ENCODE results near the gene NKX2-4. TPM values are rescaled to one million over a fixed set of nuclear protein-coding genes. Genes with fewer than 3 reads are reported as not detected.

The NKX2-4 gene
- total and polyA plus RNA-seq, 2 of the 13 experiments (the other 11 are each of a cell fraction or from before 2014, with no cell fraction given) = not detected

GRCh38 chr20:21397341-21398108, at the start of gene NKX2-4 (continued):
- TF ChIP-seq, protein P1, sequence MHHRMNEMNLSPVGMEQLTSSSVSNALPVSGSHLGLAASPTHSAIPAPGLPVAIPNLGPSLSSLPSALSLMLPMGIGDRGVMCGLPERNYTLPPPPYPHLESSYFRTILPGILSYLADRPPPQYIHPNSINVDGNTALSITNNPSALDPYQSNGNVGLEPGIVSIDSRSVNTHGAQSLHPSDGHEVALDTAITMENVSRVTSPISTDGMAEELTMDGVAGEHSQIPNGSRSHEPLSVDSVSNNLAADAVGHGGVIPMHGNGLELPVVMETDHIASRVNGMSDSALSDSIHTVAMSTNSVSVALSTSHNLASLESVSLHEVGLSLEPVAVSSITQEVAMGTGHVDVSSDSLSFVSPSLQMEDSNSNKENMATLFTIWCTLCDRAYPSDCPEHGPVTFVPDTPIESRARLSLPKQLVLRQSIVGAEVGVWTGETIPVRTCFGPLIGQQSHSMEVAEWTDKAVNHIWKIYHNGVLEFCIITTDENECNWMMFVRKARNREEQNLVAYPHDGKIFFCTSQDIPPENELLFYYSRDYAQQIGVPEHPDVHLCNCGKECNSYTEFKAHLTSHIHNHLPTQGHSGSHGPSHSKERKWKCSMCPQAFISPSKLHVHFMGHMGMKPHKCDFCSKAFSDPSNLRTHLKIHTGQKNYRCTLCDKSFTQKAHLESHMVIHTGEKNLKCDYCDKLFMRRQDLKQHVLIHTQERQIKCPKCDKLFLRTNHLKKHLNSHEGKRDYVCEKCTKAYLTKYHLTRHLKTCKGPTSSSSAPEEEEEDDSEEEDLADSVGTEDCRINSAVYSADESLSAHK (CRISPR knock-in tag; IDR thresholded peaks at IDR 0.05; ENCODE audit: borderline replicate concordance) = no peak
- TF ChIP-seq MYNN (CRISPR knock-in tag; IDR thresholded peaks at IDR 0.05; ENCODE audit: low read depth) (no peak), GATAD2A (CRISPR knock-in tag; IDR thresholded peaks at IDR 0.05) (no peak), BRF2 (CRISPR knock-in tag; IDR thresholded peaks at IDR 0.05) (no peak), RBM39 (IDR thresholded peaks at IDR 0.05; ENCODE audit: low read depth, low read length, poor library complexity, severe bottlenecking) (no peak), ZNF550 (CRISPR knock-in tag; IDR thresholded peaks at IDR 0.05; ENCODE audit: borderline replicate concordance) (no peak), ZNF652 (CRISPR knock-in tag; IDR thresholded peaks at IDR 0.05; ENCODE audit: borderline replicate concordance, low read depth) (no peak)

GRCh38 chr20:21437816-21438215, 40.5 kb upstream of the NKX2-4 start:
- Histone ChIP-seq H3K79me2 (ENCODE audit: insufficient read depth, low read length) (no peaks in the 10 kb centered on the region), H3K4me1 (ENCODE audit: insufficient read depth, low read length) (no peaks in the 10 kb centered on the region), H2AFZ (ENCODE audit: low read length) (no peak overlapping the region), H3K4me2 (ENCODE audit: low read depth, low read length) (no peak overlapping the region), H3K9ac (ENCODE audit: insufficient read depth, low read depth, low read length) (no peak overlapping the region), H3K36me3 (replicated peaks in 1 of 2; ENCODE audit: control insufficient read depth in 1 of 2, insufficient read depth in 2 of 2, low read length in 2 of 2) (no peaks in the 10 kb centered on the region), H3K27me3 (ENCODE audit: control insufficient read depth in 1 of 2, insufficient read depth in 2 of 2, low read length in 2 of 2) (peaks cover 0 to 21% of the 10 kb centered on the region in 2 experiments; a peak in 3 of 5 replicates), H3K4me3 (replicated peaks in 1 of 3; ENCODE audit: insufficient read depth in 1 of 3, low read depth in 2 of 3, low read length in 3 of 3) (no peak overlapping the region), H4K20me1 (ENCODE audit: insufficient read depth, low read length) (no peaks in the 10 kb centered on the region), H3K27ac (ENCODE audit: extremely low read length, insufficient read depth, low read length) (no peak overlapping the region), H3K9me3 (ENCODE audit: low read length) (no peaks in the 10 kb centered on the region)
- no TSS peak for BruUV-seq (replicated peaks)
- intact Hi-C loops (cut with micrococcal nuclease; ENCODE audit: unreplicated experiment) (no loop called here), in situ Hi-C loops (cut with HindIII; ENCODE audit: extremely low pct_ligation_motif_present, low pct_unique_long_range_greater_than_20kb) (no loop called here)
- DNase-seq (ENCODE audit: low spot score) (no peak), FAIRE-seq (no peak), ATAC-seq (no peak)
- 13% methylated on average over 2 of the region's 2 CpGs for WGBS (ENCODE audit: low lambda C conversion rate)
- ChIA-PET POLR2A (no interaction called here), CTCF (ENCODE audit: low intra/inter-chr PET ratio, low total read pairs) (no interaction called here)
- TF ChIP-seq MEIS1 (CRISPR knock-in tag; IDR thresholded peaks at IDR 0.05; ENCODE audit: borderline replicate concordance) = no peak
- TF ChIP-seq ZNF567 (CRISPR knock-in tag; IDR thresholded peaks at IDR 0.05; ENCODE audit: borderline replicate concordance) = no peak
- TF ChIP-seq ZBTB20 (CRISPR knock-in tag; IDR thresholded peaks at IDR 0.05; ENCODE audit: borderline replicate concordance, low read depth) = no peak
- no peak for TF ChIP-seq ZNF441 (CRISPR knock-in tag; IDR thresholded peaks at IDR 0.05; ENCODE audit: borderline replicate concordance)
- no peak for TF ChIP-seq SKI (IDR thresholded peaks at IDR 0.05; ENCODE audit: partially characterized antibody)
- TF ChIP-seq, protein P2, sequence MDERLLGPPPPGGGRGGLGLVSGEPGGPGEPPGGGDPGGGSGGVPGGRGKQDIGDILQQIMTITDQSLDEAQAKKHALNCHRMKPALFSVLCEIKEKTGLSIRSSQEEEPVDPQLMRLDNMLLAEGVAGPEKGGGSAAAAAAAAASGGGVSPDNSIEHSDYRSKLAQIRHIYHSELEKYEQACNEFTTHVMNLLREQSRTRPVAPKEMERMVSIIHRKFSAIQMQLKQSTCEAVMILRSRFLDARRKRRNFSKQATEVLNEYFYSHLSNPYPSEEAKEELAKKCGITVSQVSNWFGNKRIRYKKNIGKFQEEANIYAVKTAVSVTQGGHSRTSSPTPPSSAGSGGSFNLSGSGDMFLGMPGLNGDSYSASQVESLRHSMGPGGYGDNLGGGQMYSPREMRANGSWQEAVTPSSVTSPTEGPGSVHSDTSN (CRISPR knock-in tag; IDR thresholded peaks at IDR 0.05) = no peak
- TF ChIP-seq REL (CRISPR knock-in tag; conservative IDR thresholded peaks at IDR 0.05) = no peak
- TF ChIP-seq HOXA3 (CRISPR knock-in tag; IDR thresholded peaks at IDR 0.05) = no peak
- no peak for TF ChIP-seq EED (CRISPR knock-in tag; IDR thresholded peaks at IDR 0.05)
- no peak for TF ChIP-seq CAMTA2 (CRISPR knock-in tag; IDR thresholded peaks at IDR 0.05; ENCODE audit: borderline replicate concordance)

All from HepG2 (cell line).